ENCODE data around the gene NAA30.

NAA30 gene

DNA sequence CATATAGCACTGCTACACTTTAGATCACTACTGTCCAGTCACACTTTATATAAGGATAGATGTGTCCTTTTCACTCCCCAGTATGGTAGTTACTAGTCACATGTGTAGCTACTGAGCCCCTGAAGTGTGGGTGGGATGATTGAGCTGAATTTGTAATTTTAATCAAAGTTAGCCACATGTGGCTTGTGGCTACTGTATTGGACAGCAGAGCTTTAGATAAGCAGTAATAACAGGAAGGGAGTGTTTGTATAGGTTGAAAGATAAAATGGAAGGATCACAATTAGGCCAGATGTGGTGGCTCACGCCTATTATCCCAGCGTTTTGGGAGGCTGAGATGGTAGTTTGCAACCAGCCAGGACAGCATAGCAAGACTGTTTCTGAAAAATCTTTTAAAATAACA lies 23.5 kb downstream of the NAA30 start:
- no peak for DNase-seq
- no peaks in the 10 kb centered on the region for H3K9me3 ChIP-seq (ENCODE audit: severe bottlenecking)
- no peak overlapping the region for H3K4me3 ChIP-seq (ENCODE audit: low read depth, low read length)
- TF ChIP-seq, protein P1, sequence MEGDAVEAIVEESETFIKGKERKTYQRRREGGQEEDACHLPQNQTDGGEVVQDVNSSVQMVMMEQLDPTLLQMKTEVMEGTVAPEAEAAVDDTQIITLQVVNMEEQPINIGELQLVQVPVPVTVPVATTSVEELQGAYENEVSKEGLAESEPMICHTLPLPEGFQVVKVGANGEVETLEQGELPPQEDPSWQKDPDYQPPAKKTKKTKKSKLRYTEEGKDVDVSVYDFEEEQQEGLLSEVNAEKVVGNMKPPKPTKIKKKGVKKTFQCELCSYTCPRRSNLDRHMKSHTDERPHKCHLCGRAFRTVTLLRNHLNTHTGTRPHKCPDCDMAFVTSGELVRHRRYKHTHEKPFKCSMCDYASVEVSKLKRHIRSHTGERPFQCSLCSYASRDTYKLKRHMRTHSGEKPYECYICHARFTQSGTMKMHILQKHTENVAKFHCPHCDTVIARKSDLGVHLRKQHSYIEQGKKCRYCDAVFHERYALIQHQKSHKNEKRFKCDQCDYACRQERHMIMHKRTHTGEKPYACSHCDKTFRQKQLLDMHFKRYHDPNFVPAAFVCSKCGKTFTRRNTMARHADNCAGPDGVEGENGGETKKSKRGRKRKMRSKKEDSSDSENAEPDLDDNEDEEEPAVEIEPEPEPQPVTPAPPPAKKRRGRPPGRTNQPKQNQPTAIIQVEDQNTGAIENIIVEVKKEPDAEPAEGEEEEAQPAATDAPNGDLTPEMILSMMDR (IDR thresholded peaks at IDR 0.05; ENCODE audit: low read depth, low read length) = no peak
- no peak overlapping the region for H3K27ac ChIP-seq
- H3K27me3 ChIP-seq (ENCODE audit: insufficient read depth, low read depth, severe bottlenecking) = no peaks in the 10 kb centered on the region
- H3K36me3 ChIP-seq = peaks cover 9% of the 10 kb centered on the region

GRCh38 chr14:57417228-57417627 lies 26.8 kb downstream of the NAA30 start:
- Histone ChIP-seq H3K36me3 (no peaks in the 10 kb centered on the region), H3K27ac (no peak overlapping the region), H3K4me3 (ENCODE audit: low read depth, low read length) (no peak overlapping the region), H3K9me3 (ENCODE audit: severe bottlenecking) (no peaks in the 10 kb centered on the region), H3K27me3 (ENCODE audit: insufficient read depth, low read depth, severe bottlenecking) (no peaks in the 10 kb centered on the region)
- no peak for DNase-seq
- TF ChIP-seq, protein P1 (IDR thresholded peaks at IDR 0.05; ENCODE audit: low read depth, low read length) = no peak

- DNase-seq = no peak
- Histone ChIP-seq H3K9me3 (ENCODE audit: severe bottlenecking) (no peaks in the 10 kb centered on the region), H3K27me3 (ENCODE audit: insufficient read depth, low read depth, severe bottlenecking) (no peaks in the 10 kb centered on the region), H3K4me3 (ENCODE audit: low read depth, low read length) (no peak overlapping the region), H3K27ac (no peak overlapping the region), H3K36me3 (no peaks in the 10 kb centered on the region)
- TF ChIP-seq, protein P1 (IDR thresholded peaks at IDR 0.05; ENCODE audit: low read depth, low read length) = no peak
Observed at GRCh38 chr14:57418999-57419398, 28.6 kb downstream of the NAA30 start.

DNA sequence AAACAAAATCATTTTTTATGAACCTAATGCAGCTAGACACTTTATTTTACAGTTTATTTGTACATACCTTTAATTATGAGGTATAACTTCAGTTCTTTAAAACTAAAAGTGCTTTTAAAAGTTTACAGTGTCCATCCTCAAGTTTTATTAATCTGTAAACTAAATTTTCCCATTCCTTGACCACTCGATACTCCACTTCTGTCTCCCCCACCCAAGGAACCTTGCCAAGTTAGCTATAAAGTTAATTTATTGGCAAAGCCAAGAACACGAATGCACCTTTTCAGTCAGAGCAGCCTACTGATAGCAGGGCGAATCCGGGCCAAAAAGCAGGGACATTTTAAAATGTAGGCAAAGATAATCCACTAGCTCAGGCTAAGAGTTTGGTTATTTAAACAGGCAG lies 29.6 kb downstream of the NAA30 start:
- H3K27me3 ChIP-seq (ENCODE audit: insufficient read depth, low read depth, severe bottlenecking) = no peaks in the 10 kb centered on the region
- H3K4me3 ChIP-seq (ENCODE audit: low read depth, low read length) = no peak overlapping the region
- no peak overlapping the region for H3K27ac ChIP-seq
- no peak for DNase-seq
- TF ChIP-seq, protein P1 (IDR thresholded peaks at IDR 0.05; ENCODE audit: low read depth, low read length) = no peak
- H3K9me3 ChIP-seq (ENCODE audit: severe bottlenecking) = no peaks in the 10 kb centered on the region
- no peaks in the 10 kb centered on the region for H3K36me3 ChIP-seq

- TF ChIP-seq, protein P1 (IDR thresholded peaks at IDR 0.05; ENCODE audit: low read depth, low read length) = no peak
- H3K27me3 ChIP-seq (ENCODE audit: insufficient read depth, low read depth, severe bottlenecking) = no peaks in the 10 kb centered on the region
Observed at GRCh38 chr14:57420986-57421385, 30.6 kb downstream of the NAA30 start.

GRCh38 chr14:57435923-57436322 lies 45.5 kb downstream of the NAA30 start:
- no peak overlapping the region for H3K27ac ChIP-seq
- TF ChIP-seq, protein P1 (IDR thresholded peaks at IDR 0.05; ENCODE audit: low read depth, low read length) = no peak
- no peaks in the 10 kb centered on the region for H3K36me3 ChIP-seq
- DNase-seq = no peak
- H3K27me3 ChIP-seq (ENCODE audit: insufficient read depth, low read depth, severe bottlenecking) = no peaks in the 10 kb centered on the region
- H3K4me3 ChIP-seq (ENCODE audit: low read depth, low read length) = no peak overlapping the region
- H3K9me3 ChIP-seq (ENCODE audit: severe bottlenecking) = no peaks in the 10 kb centered on the region

More at GRCh38 chr14:57420986-57421385, 30.6 kb downstream of the NAA30 start:
- Histone ChIP-seq H3K9me3 (ENCODE audit: severe bottlenecking) (no peaks in the 10 kb centered on the region), H3K27ac (no peak overlapping the region), H3K36me3 (no peaks in the 10 kb centered on the region), H3K4me3 (ENCODE audit: low read depth, low read length) (no peak overlapping the region)
- DNase-seq = no peak

Data from WERI-Rb-1 (cell line).